Astrocyte (in vitro differentiated cells and primary cell): Measurements from ENCODE around the gene MTHFSD. TPM values are rescaled to one million over a fixed set of nuclear protein-coding genes. Genes with fewer than 3 reads are reported as not detected.

Source experiments
- DNase-seq: peaks from one replicate; pipeline ENCODE4 v3.0.0-alpha.2; 2010; ENCODE audit warnings: low read depth
- FAIRE-seq: peaks from 2 replicates; lab custom pipeline; 2011; peaks lifted over from hg19 to GRCh38; lab: Jason Lieb, UNC
- H2AFZ ChIP-seq: 2 replicates; pipeline ENCODE4 v1.6.0; 2012; ENCODE audit warnings: low read depth, low read length, inconsistent platforms
- H3K27ac ChIP-seq: 2 replicates; pipeline ENCODE4 v1.5.1; 2011; ENCODE audit warnings: low read depth, low read length, inconsistent platforms
- H3K27me3 ChIP-seq: 2 replicates; pipeline ENCODE4 v1.6.0; 2011; ENCODE audit warnings: low read length, inconsistent platforms; ENCODE audit not compliant: insufficient read depth
- H3K36me3 ChIP-seq: 2 replicates; pipeline ENCODE4 v1.5.1; 2011; ENCODE audit warnings: low read length, inconsistent platforms; ENCODE audit not compliant: insufficient read depth
- H3K4me1 ChIP-seq: 2 replicates; pipeline ENCODE4 v1.5.1; 2011; ENCODE audit warnings: low read length, inconsistent platforms; ENCODE audit not compliant: insufficient read depth
- H3K4me2 ChIP-seq: 2 replicates; pipeline ENCODE4 v1.6.0; 2012; ENCODE audit warnings: low read length, inconsistent platforms
- H3K4me3 ChIP-seq: 2 replicates; pipeline ENCODE4 v1.5.1; 2011; ENCODE audit warnings: low read depth, mild to moderate bottlenecking, low read length, inconsistent platforms; ENCODE audit not compliant: insufficient read depth
- H3K79me2 ChIP-seq: 2 replicates; pipeline ENCODE4 v1.6.0; 2012; ENCODE audit warnings: mild to moderate bottlenecking, low read length, inconsistent platforms; ENCODE audit not compliant: insufficient read depth
- H3K9ac ChIP-seq: 2 replicates; pipeline ENCODE4 v1.6.0; 2012; ENCODE audit warnings: mild to moderate bottlenecking, low read length, inconsistent platforms
- H3K9me3 ChIP-seq: 2 replicates; pipeline ENCODE4 v1.5.1; 2012; ENCODE audit warnings: low read depth, mild to moderate bottlenecking, low read length, inconsistent platforms; ENCODE audit not compliant: insufficient read depth
- H4K20me1 ChIP-seq: 2 replicates; pipeline ENCODE4 v1.6.0; 2012; ENCODE audit warnings: low read length, inconsistent platforms; ENCODE audit not compliant: insufficient read depth
- H3K27ac Mint-ChIP-seq: one replicate; pipeline ENCODE4 v1.8.0; 2021; ENCODE audit warnings: mild to moderate bottlenecking, mixed read lengths; ENCODE audit not compliant: unreplicated experiment
- H3K27me3 Mint-ChIP-seq: one replicate; pipeline ENCODE4 v1.8.0; 2021; ENCODE audit warnings: low read depth, mixed read lengths; ENCODE audit not compliant: unreplicated experiment
- H3K36me3 Mint-ChIP-seq: one replicate; pipeline ENCODE4 v1.8.0; 2021; ENCODE audit warnings: low read depth, mixed read lengths; ENCODE audit not compliant: unreplicated experiment
- H3K4me1 Mint-ChIP-seq: one replicate; pipeline ENCODE4 v1.8.0; 2021; ENCODE audit warnings: low read depth, mixed read lengths; ENCODE audit not compliant: unreplicated experiment
- H3K4me3 Mint-ChIP-seq: one replicate; pipeline ENCODE4 v1.8.0; 2021; ENCODE audit warnings: mild to moderate bottlenecking, moderate library complexity, mixed read lengths; ENCODE audit not compliant: unreplicated experiment
- H3K9me3 Mint-ChIP-seq: one replicate; pipeline ENCODE4 v1.8.0; 2021; ENCODE audit warnings: mild to moderate bottlenecking, mixed read lengths; ENCODE audit not compliant: unreplicated experiment
- CTCF ChIP-seq: IDR thresholded peaks from 2 replicates; pipeline ENCODE4 v1.5.1; 2011; ENCODE audit warnings: low read depth, mild to moderate bottlenecking, inconsistent platforms, low read length, moderate library complexity; ENCODE audit not compliant: insufficient read depth
- EZH2 ChIP-seq: IDR thresholded peaks from 2 replicates; pipeline ENCODE4 v1.6.1; 2012; ENCODE audit warnings: mild to moderate bottlenecking, low read length, inconsistent platforms; ENCODE audit not compliant: insufficient read depth
- total RNA-seq: library from RNA; stranded (reverse); gene quantifications from 2 replicates; pipeline ENCODE4 v1.2.1, GENCODE V29; 2021

The MTHFSD gene
- total RNA-seq, 1 donor from 2014 or later: 15.6 TPM

DNA sequence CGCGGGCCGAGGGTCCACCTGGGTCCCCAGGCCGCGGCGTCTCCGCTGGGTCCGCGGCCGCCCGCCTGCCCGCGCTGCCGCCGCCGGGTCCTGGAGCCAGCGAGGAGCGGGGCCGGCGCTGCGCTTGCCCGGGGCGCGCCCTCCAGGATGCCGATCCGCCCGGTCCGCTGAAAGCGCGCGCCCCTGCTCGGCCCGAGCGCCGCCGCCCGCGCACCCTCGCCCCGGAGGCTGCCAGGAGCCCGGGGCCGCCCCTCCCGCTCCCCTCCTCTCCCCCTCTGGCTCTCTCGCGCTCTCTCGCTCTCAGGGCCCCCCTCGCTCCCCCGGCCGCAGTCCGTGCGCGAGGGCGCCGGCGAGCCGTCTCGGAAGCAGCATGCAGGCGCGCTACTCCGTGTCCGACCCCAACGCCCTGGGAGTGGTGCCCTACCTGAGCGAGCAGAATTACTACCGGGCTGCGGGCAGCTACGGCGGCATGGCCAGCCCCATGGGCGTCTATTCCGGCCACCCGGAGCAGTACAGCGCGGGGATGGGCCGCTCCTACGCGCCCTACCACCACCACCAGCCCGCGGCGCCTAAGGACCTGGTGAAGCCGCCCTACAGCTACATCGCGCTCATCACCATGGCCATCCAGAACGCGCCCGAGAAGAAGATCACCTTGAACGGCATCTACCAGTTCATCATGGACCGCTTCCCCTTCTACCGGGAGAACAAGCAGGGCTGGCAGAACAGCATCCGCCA, 12.1 kb upstream of the MTHFSD start:
- Mint-ChIP-seq H3K4me1 (peaks cover 12% of the 10 kb centered on the region), H3K4me3 (peak overlapping the region; percentile 86), H3K27ac (no peak overlapping the region), H3K9me3 (no peaks in the 10 kb centered on the region), H3K27me3 (peaks cover 41% of the 10 kb centered on the region), H3K36me3 (peaks cover 14% of the 10 kb centered on the region)
- Histone ChIP-seq H3K4me2 (peak overlapping the region; percentile 86), H3K4me1 (peaks cover 27% of the 10 kb centered on the region), H3K36me3 (peaks cover 8% of the 10 kb centered on the region), H3K27me3 (no peaks in the 10 kb centered on the region), H3K9me3 (no peaks in the 10 kb centered on the region), H2AFZ (no peak overlapping the region), H3K27ac (peak overlapping the region; percentile 94), H4K20me1 (peaks cover 38% of the 10 kb centered on the region), H3K79me2 (peaks cover 74% of the 10 kb centered on the region), H3K4me3 (peak overlapping the region; percentile 97), H3K9ac (peak overlapping the region; percentile 99)
- DNase-seq (peak; percentile 76), FAIRE-seq (no peak)
- no peak for TF ChIP-seq CTCF
- no peak for TF ChIP-seq EZH2

DNA sequence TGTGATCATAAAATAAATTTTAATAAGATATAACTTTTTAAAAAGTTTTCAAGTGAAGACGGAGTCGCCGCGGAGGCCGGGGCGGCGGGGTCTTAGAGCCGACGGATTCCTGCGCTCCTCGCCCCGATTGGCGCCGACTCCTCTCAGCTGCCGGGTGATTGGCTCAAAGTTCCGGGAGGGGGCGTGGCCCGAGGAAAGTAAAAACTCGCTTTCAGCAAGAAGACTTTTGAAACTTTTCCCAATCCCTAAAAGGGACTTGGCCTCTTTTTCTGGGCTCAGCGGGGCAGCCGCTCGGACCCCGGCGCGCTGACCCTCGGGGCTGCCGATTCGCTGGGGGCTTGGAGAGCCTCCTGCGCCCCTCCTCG, 11.5 kb upstream of the MTHFSD start, which contains the start of gene FOXC2:
FOXC2 (plus strand) TSS at position 229 of the 365 bp plus-strand sequence. CDS start 507 bp downstream, outside the sequence.
- Mint-ChIP-seq H3K27me3 (peaks cover 37% of the 10 kb centered on the region), H3K36me3 (peaks cover 14% of the 10 kb centered on the region), H3K4me3 (peak within 1 kb of the TSS; percentile 86), H3K4me1 (peaks cover 12% of the 10 kb centered on the region), H3K9me3 (no peaks in the 10 kb centered on the region), H3K27ac (peak within 1 kb of the TSS; percentile 58)
- peak within 1 kb of the TSS; percentile 97 for H3K4me3 ChIP-seq
- peaks cover 69% of the 10 kb centered on the region for H3K79me2 ChIP-seq
- peak within 1 kb of the TSS; percentile 99 for H3K9ac ChIP-seq
- no peaks in the 10 kb centered on the region for H3K27me3 ChIP-seq
- peak; percentile 92 for DNase-seq
- peaks cover 32% of the 10 kb centered on the region for H4K20me1 ChIP-seq
- H3K9me3 ChIP-seq: no peaks in the 10 kb centered on the region
- peak within 1 kb of the TSS; percentile 94 for H3K27ac ChIP-seq
- TF ChIP-seq EZH2 (no peak), CTCF (no peak)
- peak within 1 kb of the TSS; percentile 66 for H2AFZ ChIP-seq
- no peak for FAIRE-seq
- peak within 1 kb of the TSS; percentile 93 for H3K4me2 ChIP-seq
- H3K36me3 ChIP-seq: peaks cover 8% of the 10 kb centered on the region
- H3K4me1 ChIP-seq: peaks cover 22% of the 10 kb centered on the region
